ENCODE data around the gene APPL2.
"Not testable (repeated sequence)": the region's sequence is repeated elsewhere in the genome, so short reads cannot be mapped to it uniquely, and the experiment has no call there.

Gene APPL2

DNA sequence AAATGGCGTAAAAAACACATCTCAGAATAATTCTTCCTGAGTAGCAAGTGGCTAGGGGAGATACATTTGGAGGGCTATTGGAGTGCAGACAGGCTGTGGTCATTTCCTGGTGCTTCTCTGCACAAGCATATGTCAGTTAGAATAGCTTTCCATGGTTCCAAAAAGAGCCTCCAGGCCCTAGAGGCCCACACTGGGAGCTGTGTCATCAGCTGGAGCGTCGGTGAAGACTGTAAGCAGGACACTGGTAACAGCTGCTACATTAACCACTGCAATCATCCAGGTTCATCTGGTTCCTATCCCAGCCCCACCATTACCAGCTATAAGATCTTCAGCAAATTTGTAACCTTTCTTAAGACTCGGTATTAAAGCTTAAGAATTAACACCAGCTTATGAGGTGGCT is 31.7 kb upstream of the APPL2 start:
- TF ChIP-seq, protein P1, sequence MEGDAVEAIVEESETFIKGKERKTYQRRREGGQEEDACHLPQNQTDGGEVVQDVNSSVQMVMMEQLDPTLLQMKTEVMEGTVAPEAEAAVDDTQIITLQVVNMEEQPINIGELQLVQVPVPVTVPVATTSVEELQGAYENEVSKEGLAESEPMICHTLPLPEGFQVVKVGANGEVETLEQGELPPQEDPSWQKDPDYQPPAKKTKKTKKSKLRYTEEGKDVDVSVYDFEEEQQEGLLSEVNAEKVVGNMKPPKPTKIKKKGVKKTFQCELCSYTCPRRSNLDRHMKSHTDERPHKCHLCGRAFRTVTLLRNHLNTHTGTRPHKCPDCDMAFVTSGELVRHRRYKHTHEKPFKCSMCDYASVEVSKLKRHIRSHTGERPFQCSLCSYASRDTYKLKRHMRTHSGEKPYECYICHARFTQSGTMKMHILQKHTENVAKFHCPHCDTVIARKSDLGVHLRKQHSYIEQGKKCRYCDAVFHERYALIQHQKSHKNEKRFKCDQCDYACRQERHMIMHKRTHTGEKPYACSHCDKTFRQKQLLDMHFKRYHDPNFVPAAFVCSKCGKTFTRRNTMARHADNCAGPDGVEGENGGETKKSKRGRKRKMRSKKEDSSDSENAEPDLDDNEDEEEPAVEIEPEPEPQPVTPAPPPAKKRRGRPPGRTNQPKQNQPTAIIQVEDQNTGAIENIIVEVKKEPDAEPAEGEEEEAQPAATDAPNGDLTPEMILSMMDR (IDR thresholded peaks at IDR 0.05; ENCODE audit: extremely low read depth, missing control alignments), result no peak
- no peak for DNase-seq (ENCODE audit: low spot score)

DNA sequence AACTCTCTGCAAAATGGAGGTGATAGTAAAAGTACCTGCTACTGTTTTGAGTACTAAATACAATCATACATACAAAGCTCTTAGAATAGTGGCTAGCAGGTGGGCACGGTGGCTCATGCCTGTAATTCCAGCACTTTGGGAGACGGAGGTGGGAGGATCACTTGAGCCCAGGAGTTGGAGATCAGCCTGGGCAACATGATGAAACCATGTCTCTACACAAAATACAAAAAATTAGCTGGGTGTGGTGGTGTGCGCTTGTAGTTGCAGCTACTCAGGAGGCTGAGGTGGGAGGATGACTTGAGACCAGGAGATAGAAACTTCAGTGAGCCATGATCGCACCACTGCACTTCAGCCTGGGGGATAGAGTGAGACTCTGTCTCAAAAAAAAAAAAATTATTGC is 28.8 kb upstream of the APPL2 start:
- TF ChIP-seq, protein P1 (IDR thresholded peaks at IDR 0.05; ENCODE audit: extremely low read depth, missing control alignments), result no peak
- no peak for DNase-seq (ENCODE audit: low spot score)

DNA sequence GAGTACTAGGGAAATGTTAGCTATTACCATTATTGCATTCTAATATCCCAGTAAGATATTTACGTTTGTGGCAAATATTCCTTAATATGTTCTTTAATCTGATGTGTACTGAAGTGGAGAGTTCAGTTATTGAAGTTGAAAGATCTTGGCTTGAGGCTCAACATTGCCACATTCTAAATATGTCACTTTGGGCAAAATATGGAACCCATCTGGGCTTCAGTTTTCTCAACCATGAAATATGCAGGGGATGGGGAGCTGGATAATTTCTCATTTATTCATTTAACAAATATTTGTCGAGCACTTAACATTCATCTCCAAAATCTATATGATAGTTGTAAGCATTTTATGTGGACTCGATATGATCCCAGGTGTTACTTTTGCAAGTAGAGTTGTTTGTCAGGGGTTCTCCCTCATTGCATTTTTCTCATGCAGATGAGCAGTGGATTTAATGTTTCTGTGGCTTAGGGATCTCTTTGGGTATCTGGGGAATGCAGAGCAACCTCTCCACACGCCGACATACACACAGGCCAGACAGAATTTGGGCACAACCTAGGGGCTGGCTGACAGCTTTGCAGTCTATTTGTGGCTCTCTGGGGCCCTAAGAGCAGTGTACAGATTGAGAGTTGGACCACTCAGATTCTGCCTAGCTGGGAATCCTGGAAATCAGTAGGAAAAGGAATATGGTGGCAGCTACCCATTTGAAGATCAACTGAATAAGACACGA is 26.6 kb upstream of the APPL2 start:
- no peak for DNase-seq (ENCODE audit: low spot score)

DNA sequence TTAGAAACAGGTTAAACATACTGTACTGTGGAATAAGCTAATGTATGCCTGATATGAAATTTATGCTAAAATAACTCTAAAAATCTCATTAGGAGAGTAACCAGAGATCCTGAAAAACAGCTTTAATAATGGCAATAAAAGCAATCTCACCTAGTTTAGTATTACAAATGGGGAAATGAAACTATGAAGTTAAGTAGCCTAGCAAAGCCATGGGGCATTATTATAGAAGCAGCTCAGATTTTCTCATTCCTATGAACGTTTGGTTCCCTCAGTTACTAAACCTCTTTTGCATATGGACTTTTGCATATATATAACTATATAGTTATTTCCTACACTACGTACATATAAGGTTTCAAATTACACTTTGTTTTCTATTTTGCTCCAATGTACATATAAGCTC is 25.0 kb upstream of the APPL2 start:
- no peak for DNase-seq (ENCODE audit: low spot score)
- TF ChIP-seq, protein P1 (IDR thresholded peaks at IDR 0.05; ENCODE audit: extremely low read depth, missing control alignments), result no peak

More for the DNA sequence above, 26.6 kb upstream of the APPL2 start:
- TF ChIP-seq, protein P1 (IDR thresholded peaks at IDR 0.05; ENCODE audit: extremely low read depth, missing control alignments), result no peak

DNA sequence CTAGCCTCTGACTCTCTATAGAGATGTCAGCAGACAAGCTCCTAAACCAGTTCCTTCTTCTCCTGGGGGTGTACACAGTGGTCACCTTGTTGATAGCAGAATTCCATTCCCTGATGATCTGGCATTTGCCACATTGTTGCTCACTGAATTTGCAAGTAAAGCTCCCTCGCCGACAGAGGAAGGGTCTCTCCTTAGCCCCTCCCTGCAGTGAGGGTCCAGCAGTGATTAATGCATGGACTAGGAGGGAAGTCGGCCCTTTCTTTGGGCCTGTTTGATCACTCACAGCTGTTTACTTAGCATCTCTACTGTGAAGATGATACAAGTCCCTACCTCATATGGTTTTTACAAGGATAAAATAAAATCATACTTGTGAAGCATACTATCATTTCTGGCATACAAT is 23.3 kb upstream of the APPL2 start:
- DNase-seq (ENCODE audit: low spot score), result no peak
- TF ChIP-seq, protein P1 (IDR thresholded peaks at IDR 0.05; ENCODE audit: extremely low read depth, missing control alignments), result no peak

DNA sequence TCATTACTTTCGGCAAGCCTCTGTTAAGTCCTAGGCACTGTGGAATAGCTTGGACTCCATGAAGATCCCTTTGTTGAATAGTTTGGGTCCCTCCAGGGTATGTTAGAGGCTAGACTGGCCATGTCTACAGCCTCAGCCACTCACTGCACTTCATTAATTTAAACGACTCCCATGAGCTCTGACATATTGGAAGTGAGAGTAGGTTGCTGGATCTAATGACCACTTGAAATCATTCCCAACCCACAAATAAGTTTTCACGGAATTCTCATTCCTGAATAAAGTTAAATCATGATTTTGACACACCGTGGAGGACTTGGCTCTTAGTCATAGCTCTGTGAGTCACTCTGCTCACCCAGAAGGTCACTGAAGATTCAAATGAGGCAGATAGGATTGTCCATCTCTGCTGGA is 21.4 kb upstream of the APPL2 start:
- DNase-seq (ENCODE audit: low spot score), result no peak

DNA sequence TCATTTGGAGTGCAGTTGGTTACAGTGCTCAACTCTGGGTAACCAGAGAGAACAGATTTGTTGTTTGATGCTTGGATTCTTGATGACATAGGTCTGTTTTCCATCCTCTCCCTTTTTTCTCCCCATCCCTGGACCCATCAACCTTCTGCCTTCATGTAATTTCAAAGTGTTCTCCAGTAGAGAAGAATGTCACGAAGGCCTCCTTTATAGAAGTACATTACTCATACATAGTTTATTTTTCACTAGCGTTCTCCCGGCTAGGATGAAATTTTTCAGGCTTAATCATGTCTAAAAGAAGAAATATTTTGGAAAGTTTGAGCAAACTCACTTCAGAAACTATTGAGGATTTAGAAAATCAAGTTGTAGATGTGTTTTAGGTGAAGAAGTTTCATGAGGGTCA is 20.9 kb upstream of the APPL2 start:
- DNase-seq (ENCODE audit: low spot score), result no peak
- TF ChIP-seq, protein P1 (IDR thresholded peaks at IDR 0.05; ENCODE audit: extremely low read depth, missing control alignments), result no peak

More for the DNA sequence above, 21.4 kb upstream of the APPL2 start:
- TF ChIP-seq, protein P1 (IDR thresholded peaks at IDR 0.05; ENCODE audit: extremely low read depth, missing control alignments), result no peak

DNA sequence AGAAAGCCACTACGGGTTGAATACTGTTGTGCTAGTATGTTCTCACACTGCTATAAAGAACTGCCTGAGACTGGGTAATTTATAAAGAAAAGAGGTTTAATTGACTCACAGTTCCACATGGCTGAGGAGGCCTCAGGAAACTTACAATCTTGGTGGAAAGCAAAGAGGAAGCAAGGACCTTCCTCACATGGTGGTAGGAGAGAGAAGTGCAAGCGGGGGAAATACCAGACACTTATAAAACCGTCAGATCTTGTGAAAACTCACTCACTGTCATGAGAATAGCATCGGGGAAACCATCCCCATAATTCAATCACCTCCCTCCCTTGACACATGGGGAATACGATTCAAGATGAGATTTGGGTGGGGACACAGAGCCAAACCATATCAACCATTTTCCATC is 20.5 kb upstream of the APPL2 start:
- not testable (repeated sequence) for DNase-seq (ENCODE audit: low spot score)

Data from GM20000 (cell line).